ENCODE measurements around the gene LRRC66. TPM values are rescaled to one million over a fixed set of nuclear protein-coding genes. Genes with fewer than 3 reads are reported as not detected.
A peak's percentile ranks its signal among the peaks of the same experiment; 100 is the strongest.

The LRRC66 gene
- total RNA-seq, 1 donor from 2014 or later: 1.3 TPM

DNA sequence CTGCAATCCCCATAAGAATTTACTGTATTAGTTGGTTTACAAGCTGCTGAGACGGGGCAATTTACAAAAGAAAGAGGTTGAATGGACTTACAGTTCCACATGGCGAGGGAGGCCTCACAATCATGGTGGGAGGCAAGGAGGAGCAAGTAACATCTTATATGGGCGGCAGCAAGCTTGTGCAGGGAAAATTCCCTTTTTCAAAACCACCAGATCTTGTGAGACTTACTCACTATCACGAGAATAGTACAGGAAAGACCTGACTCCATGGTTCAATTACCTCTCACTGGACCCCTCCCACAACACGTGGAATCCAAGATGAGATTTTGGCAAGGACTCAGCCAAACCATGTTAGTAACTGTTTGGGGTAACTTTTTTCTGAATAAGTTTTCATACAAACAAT lies 29.1 kb upstream of the LRRC66 start:
- H3K27ac Mint-ChIP-seq (ENCODE audit: unreplicated experiment): no peak overlapping the region
- H3K27me3 Mint-ChIP-seq (ENCODE audit: unreplicated experiment): no peaks in the 10 kb centered on the region
- no peak overlapping the region for H3K4me3 Mint-ChIP-seq (ENCODE audit: unreplicated experiment)
- DNase-seq (ENCODE audit: low spot score): no peak
- peaks cover 39% of the 10 kb centered on the region for H3K4me1 Mint-ChIP-seq (ENCODE audit: unreplicated experiment)
- no peaks in the 10 kb centered on the region for H3K36me3 Mint-ChIP-seq (ENCODE audit: low read depth, unreplicated experiment)
- no peaks in the 10 kb centered on the region for H3K9me3 Mint-ChIP-seq (ENCODE audit: unreplicated experiment)
- TF ChIP-seq, protein P1, sequence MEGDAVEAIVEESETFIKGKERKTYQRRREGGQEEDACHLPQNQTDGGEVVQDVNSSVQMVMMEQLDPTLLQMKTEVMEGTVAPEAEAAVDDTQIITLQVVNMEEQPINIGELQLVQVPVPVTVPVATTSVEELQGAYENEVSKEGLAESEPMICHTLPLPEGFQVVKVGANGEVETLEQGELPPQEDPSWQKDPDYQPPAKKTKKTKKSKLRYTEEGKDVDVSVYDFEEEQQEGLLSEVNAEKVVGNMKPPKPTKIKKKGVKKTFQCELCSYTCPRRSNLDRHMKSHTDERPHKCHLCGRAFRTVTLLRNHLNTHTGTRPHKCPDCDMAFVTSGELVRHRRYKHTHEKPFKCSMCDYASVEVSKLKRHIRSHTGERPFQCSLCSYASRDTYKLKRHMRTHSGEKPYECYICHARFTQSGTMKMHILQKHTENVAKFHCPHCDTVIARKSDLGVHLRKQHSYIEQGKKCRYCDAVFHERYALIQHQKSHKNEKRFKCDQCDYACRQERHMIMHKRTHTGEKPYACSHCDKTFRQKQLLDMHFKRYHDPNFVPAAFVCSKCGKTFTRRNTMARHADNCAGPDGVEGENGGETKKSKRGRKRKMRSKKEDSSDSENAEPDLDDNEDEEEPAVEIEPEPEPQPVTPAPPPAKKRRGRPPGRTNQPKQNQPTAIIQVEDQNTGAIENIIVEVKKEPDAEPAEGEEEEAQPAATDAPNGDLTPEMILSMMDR (IDR thresholded peaks at IDR 0.05; ENCODE audit: unreplicated experiment): no peak

- Mint-ChIP-seq H3K27ac (ENCODE audit: unreplicated experiment) (no peak overlapping the region), H3K36me3 (ENCODE audit: low read depth, unreplicated experiment) (no peaks in the 10 kb centered on the region), H3K27me3 (ENCODE audit: unreplicated experiment) (no peaks in the 10 kb centered on the region), H3K9me3 (ENCODE audit: unreplicated experiment) (no peaks in the 10 kb centered on the region), H3K4me3 (ENCODE audit: unreplicated experiment) (no peak overlapping the region), H3K4me1 (ENCODE audit: unreplicated experiment) (peaks cover 23% of the 10 kb centered on the region)
- TF ChIP-seq, protein P1 (IDR thresholded peaks at IDR 0.05; ENCODE audit: unreplicated experiment): no peak
- no peak for DNase-seq (ENCODE audit: low spot score)
These were observed 24.9 kb upstream of the LRRC66 start for GRCh38 chr4:52045028-52045427.

- peak; percentile 69 for DNase-seq (ENCODE audit: low spot score)
- TF ChIP-seq, protein P1 (IDR thresholded peaks at IDR 0.05; ENCODE audit: unreplicated experiment): no peak
- no peaks in the 10 kb centered on the region for H3K9me3 Mint-ChIP-seq (ENCODE audit: unreplicated experiment)
These were observed 18.1 kb upstream of the LRRC66 start, which contains the start of gene SGCB for GRCh38 chr4:52038103-52038912. TSS of gene SGCB (minus strand) at chr4:52038299. CDS start at chr4:52038259, 40 bp downstream.

GRCh38 chr4:52037689-52038102 lies 17.5 kb upstream of the LRRC66 start:
- DNase-seq (ENCODE audit: low spot score): peak; percentile 51
- Mint-ChIP-seq H3K36me3 (ENCODE audit: low read depth, unreplicated experiment) (peaks cover 17% of the 10 kb centered on the region), H3K27ac (ENCODE audit: unreplicated experiment) (peak overlapping the region; percentile 38), H3K4me3 (ENCODE audit: unreplicated experiment) (peak overlapping the region; percentile 94), H3K9me3 (ENCODE audit: unreplicated experiment) (no peaks in the 10 kb centered on the region), H3K27me3 (ENCODE audit: unreplicated experiment) (peaks cover 13% of the 10 kb centered on the region), H3K4me1 (ENCODE audit: unreplicated experiment) (peaks cover 33% of the 10 kb centered on the region)
- TF ChIP-seq, protein P1 (IDR thresholded peaks at IDR 0.05; ENCODE audit: unreplicated experiment): no peak

More at GRCh38 chr4:52038103-52038912, 18.1 kb upstream of the LRRC66 start, which contains the start of gene SGCB:
- peak within 1 kb of the TSS; percentile 94 for H3K4me3 Mint-ChIP-seq (ENCODE audit: unreplicated experiment)
- peaks cover 17% of the 10 kb centered on the region for H3K36me3 Mint-ChIP-seq (ENCODE audit: low read depth, unreplicated experiment)
- peak within 1 kb of the TSS; percentile 81 for H3K27ac Mint-ChIP-seq (ENCODE audit: unreplicated experiment)
- peaks cover 31% of the 10 kb centered on the region for H3K4me1 Mint-ChIP-seq (ENCODE audit: unreplicated experiment)
- H3K27me3 Mint-ChIP-seq (ENCODE audit: unreplicated experiment): peaks cover 13% of the 10 kb centered on the region
